SK-N-SH treated with all-trans-retinoic acid at 6 μM for 48 hours (cell line): ENCODE data around the gene CATSPER3.

Experiments
- ARNTL ChIP-seq: fragments of 450-650 bp; formaldehyde crosslinking; IDR thresholded peaks from 2 replicates; pipeline ENCODE4 v1.5.0; 2020; ENCODE audit warnings: low read depth, mild to moderate bottlenecking, moderate library complexity, borderline replicate concordance
- CREB5 ChIP-seq: fragments of 250-450 bp; sonication (Bioruptor Pico); IDR thresholded peaks from 2 replicates; pipeline ENCODE4 v1.5.1; 2020; ENCODE audit warnings: low read depth, mild to moderate bottlenecking, moderate library complexity
- CSRNP3 ChIP-seq: fragments of 250-450 bp; sonication (Bioruptor Pico); IDR thresholded peaks from 2 replicates; pipeline ENCODE4 v1.5.1; 2021; ENCODE audit warnings: mild to moderate bottlenecking, moderate library complexity
- OSR1 ChIP-seq: fragments of 250-450 bp; sonication (Bioruptor Pico); IDR thresholded peaks from 2 replicates; pipeline ENCODE4 v1.8.0; 2022; ENCODE audit warnings: moderate library complexity, mild to moderate bottlenecking, inconsistent platforms
- PATZ1 ChIP-seq: fragments of 250-450 bp; sonication (Bioruptor Pico); IDR thresholded peaks from 2 replicates; pipeline ENCODE4 v1.8.0; 2020; ENCODE audit warnings: mild to moderate bottlenecking, moderate library complexity, borderline replicate concordance
- RARB ChIP-seq: fragments of 250-450 bp; sonication (Bioruptor Pico); IDR thresholded peaks from 2 replicates; pipeline ENCODE4 v1.8.0; 2021; ENCODE audit warnings: mild to moderate bottlenecking, moderate library complexity
- SNAI2 ChIP-seq: fragments of 250-450 bp; sonication (Bioruptor Pico); IDR thresholded peaks from 2 replicates; pipeline ENCODE4 v1.5.0; 2020; ENCODE audit warnings: mild to moderate bottlenecking, moderate library complexity
- TCF4 ChIP-seq: fragments of 250-450 bp; sonication (Bioruptor Pico); IDR thresholded peaks from 2 replicates; pipeline ENCODE4 v1.8.0; 2021; ENCODE audit warnings: mild to moderate bottlenecking, moderate library complexity, borderline replicate concordance
- ZC3H10 ChIP-seq: fragments of 250-450 bp; sonication (Bioruptor Pico); IDR thresholded peaks from 2 replicates; pipeline ENCODE4 v1.5.1; 2021; ENCODE audit warnings: mild to moderate bottlenecking, moderate library complexity
- ZFP30 ChIP-seq: fragments of 450-650 bp; formaldehyde crosslinking; IDR thresholded peaks from 2 replicates; pipeline ENCODE4 v1.5.0; 2022; ENCODE audit warnings: mild to moderate bottlenecking, moderate library complexity
- ZNF565 ChIP-seq: fragments of 450-650 bp; formaldehyde crosslinking; conservative IDR thresholded peaks from 2 replicates; pipeline ENCODE4 v1.5.0; 2020; ENCODE audit warnings: low read depth, mild to moderate bottlenecking, moderate library complexity

- TF ChIP-seq CSRNP3 (CRISPR knock-in tag) (no peak), ARNTL (CRISPR knock-in tag) (no peak), PATZ1 (CRISPR knock-in tag) (no peak), CREB5 (no peak), TCF4 (CRISPR knock-in tag) (no peak), RARB (CRISPR knock-in tag) (no peak), OSR1 (CRISPR knock-in tag) (no peak), ZFP30 (CRISPR knock-in tag) (no peak), ZC3H10 (CRISPR knock-in tag) (no peak), SNAI2 (CRISPR knock-in tag) (no peak), ZNF565 (no peak)
These were observed 39.6 kb downstream of the CATSPER3 start for GRCh38 chr5:135007305-135007704.
